ENCODE measurements around the gene SRP72.

DNA sequence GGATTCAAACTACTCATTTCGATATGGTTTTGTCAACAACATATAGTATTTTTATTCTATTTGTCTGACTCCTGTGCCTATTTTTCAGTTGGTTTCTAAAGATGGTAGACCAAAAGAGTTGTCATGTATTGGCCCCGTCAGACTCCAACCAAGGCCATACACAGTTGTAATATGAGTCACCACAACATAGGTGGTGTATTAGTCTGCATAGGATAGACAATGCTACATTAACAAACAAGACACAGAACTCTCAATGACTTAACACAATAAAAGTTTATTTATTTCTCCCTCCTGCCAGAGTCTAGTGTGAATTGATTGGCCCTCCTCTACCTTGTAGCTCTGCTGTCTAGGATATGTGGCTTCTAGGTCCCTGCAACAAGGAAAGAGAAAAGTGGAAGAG is 84.1 kb downstream of the SRP72 start:
- TF ChIP-seq, protein P1, sequence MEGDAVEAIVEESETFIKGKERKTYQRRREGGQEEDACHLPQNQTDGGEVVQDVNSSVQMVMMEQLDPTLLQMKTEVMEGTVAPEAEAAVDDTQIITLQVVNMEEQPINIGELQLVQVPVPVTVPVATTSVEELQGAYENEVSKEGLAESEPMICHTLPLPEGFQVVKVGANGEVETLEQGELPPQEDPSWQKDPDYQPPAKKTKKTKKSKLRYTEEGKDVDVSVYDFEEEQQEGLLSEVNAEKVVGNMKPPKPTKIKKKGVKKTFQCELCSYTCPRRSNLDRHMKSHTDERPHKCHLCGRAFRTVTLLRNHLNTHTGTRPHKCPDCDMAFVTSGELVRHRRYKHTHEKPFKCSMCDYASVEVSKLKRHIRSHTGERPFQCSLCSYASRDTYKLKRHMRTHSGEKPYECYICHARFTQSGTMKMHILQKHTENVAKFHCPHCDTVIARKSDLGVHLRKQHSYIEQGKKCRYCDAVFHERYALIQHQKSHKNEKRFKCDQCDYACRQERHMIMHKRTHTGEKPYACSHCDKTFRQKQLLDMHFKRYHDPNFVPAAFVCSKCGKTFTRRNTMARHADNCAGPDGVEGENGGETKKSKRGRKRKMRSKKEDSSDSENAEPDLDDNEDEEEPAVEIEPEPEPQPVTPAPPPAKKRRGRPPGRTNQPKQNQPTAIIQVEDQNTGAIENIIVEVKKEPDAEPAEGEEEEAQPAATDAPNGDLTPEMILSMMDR (IDR thresholded peaks at IDR 0.05) = no peak
- TF ChIP-seq POLR2AphosphoS5 (IDR thresholded peaks at IDR 0.05; ENCODE audit: insufficient read depth in 1 of 2, low read depth in 1 of 2) = no peak

Data from vagina (tissue), 2 donors.